NCI-H1930 (cell line): ENCODE results near the gene USP5.
A peak's percentile ranks its signal among the peaks of the same experiment; 100 is the strongest.

ENCODE experiments used
- DNase-seq, 2 experiments: peaks; one replicate each; lab custom pipeline; 2025; lab: John Stamatoyannopoulos, UW

The USP5 gene

DNA sequence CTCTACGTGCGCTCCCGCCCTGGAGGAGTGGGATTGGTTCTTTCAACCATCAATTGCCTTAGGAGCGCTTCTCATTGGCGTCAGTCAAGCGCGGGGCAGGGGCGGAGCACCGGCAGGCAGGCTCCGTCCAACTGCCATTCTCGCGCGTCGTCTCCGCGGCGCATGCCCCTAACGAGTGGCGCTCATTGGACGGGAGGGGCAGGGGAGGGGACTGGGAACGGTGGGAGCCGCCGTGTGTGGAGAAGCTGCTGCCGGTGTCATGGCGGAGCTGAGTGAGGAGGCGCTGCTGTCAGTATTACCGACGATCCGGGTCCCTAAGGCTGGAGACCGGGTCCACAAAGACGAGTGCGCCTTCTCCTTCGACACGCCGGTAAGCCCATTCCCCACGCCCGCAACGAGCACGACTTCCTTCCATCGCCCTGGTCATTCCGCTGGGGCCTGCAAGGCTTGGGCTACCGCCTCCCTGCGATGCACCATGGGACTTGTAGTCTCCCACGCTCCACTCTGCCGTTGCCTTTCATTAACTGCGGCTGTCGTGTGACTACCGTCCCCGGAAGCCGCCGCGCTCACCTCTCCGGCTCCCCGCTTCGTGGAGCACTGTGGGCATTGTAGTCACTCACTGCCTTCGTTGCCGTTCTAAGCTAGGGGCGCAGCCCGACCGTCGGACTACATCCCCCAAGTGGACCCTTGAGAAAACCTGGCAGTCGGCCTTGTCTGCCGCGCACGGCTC, at the start of gene USP5:
Gene USP5, plus strand, starts transcription at position 230 of the 730 bp plus-strand sequence. Its CDS starts 30 bp downstream, at position 260.
- peak; percentile 100 for DNase-seq

DNA sequence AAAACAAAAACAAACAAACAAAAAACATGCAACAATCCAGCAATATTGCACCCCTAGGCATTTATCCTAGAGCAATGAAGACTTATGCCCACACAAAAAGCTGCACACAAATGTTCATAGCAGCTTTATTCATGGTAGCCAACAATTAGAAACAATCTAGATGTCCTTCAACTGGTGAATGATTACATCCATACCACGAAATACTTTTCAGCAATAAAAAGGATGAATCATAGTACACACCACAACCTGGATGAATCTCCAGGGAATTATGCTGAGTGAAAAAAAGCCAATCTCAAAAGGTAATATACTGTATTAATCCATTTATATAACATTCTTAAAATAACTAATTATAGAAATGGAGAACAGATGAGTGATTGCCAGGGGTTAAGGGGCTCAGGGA, 44.8 kb upstream of the USP5 start:
- no peak for DNase-seq

DNA sequence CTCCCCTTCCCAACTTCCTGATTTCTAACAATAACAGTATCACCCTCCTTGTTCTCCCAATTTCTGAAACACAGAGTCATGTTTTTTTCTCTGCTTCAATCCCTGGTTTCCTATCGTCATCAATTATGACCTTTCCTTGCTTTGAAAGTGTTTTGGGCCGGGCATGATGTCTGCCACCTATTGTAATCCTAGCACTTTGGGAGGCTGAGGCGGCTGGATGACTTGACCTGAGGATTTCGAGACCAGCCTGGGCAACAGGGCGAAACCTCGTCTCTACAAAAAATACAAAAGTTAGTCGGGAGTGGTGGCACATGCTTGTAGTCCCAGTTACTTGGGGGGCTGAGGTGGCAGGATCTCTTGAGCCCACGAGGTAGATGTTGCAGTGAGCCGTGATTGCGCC, 42.9 kb upstream of the USP5 start:
- DNase-seq: no peak

GRCh38 chr12:6810758-6811157, 41.2 kb upstream of the USP5 start:
- no peak for DNase-seq

DNA sequence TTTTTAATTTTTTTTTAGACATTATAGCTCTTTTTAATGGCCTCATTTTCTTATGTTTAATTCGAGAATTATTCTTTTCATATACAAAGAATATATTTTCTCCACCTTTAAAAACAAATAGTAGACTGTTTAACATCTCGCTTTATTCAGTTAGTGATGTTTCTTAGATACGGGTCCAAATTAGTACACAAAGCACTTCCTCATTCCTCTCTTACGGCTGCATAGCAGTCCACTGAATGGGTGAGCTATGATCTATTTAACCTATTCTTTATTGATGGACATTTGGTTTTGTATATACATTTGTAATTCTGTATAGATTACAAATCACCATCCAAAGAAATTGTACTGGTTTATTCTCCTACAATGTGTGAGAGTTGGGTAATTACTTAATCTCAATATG, 38.6 kb upstream of the USP5 start:
- no peak for DNase-seq

DNA sequence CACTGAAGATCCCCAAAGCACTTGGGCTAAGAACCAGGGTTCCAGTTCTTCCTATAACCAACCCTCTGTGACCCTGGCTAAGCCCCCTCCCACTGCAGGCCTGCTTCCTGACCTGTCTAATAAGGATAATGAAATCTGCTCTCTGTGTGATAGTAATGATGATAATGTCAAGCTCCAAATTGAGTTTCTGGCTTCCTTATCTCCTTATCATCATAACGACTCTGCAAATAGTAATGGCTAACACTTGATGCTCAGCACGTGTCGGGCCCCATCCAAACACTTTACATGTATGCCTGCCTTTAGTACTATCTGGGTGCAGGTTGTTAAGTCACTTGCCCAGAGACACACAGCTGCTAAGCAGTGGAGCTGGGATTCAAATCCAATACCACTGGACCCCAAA, 35.4 kb upstream of the USP5 start:
- DNase-seq: no peak

DNA sequence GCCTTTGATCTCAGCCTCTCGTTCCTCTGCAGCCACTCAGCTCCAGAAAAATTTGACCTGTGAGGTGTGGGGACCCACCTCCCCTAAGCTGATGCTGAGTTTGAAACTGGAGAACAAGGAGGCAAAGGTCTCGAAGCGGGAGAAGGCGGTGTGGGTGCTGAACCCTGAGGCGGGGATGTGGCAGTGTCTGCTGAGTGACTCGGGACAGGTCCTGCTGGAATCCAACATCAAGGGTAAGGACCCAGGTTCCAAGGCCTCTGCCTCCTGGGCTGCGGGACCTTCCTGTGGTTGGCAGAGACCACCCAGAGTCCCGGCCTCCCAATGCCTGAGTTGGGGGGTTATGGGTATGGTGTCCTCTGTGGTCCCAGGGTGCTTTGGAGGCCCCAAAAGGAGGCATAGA, 34.9 kb upstream of the USP5 start:
- DNase-seq: no peak

DNA sequence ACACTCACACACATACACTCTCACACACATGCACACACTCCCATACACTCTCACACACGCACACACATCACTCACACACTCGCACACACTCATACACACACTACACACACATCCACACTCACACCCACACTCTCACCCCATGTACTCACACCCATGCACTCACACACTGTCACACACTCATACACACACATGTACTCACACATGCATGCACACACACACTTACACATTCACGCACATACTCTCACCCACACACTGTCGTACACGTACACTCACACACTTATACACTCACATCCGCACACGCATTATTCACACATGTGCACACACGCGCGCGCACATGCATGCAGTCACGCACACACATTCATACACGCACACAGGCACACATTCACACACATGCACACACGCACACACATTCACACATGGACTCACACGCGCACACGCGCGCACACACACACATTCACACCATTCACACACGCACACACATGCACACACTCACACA, 34.2 kb upstream of the USP5 start:
- no peak for DNase-seq

DNA sequence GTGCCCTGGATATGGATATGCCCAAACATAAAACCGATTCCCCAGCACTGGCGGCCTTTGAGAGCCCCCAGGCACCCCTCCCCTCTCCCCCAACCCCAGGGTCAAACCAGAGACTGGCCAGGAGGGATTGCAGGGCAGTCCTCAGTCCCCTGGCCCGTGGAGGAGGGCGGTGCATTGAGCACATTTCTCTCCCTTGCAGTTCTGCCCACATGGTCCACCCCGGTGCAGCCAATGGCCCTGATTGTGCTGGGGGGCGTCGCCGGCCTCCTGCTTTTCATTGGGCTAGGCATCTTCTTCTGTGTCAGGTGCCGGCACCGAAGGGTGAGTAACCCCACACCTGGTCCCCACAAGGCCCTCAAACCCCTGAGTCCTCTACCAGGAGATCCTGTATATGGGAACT, 33.7 kb upstream of the USP5 start:
- DNase-seq: no peak

- no peak for DNase-seq
These were observed 33.3 kb upstream of the USP5 start for GRCh38 chr12:6818645-6819044.

- no peak for DNase-seq
These were observed 32.6 kb upstream of the USP5 start for GRCh38 chr12:6819106-6820030.

DNA sequence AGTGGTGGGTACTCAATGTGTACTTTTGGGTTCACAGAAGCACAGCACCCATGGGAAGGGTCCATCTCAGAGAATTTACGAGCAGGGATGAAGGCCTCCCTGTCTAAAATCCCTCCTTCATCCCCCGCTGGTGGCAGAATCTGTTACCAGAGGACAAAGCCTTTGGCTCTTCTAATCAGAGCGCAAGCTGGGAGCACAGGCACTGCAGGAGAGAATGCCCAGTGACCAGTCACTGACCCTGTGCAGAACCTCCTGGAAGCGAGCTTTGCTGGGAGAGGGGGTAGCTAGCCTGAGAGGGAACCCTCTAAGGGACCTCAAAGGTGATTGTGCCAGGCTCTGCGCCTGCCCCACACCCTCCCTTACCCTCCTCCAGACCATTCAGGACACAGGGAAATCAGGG, 31.8 kb upstream of the USP5 start:
- no peak for DNase-seq

DNA sequence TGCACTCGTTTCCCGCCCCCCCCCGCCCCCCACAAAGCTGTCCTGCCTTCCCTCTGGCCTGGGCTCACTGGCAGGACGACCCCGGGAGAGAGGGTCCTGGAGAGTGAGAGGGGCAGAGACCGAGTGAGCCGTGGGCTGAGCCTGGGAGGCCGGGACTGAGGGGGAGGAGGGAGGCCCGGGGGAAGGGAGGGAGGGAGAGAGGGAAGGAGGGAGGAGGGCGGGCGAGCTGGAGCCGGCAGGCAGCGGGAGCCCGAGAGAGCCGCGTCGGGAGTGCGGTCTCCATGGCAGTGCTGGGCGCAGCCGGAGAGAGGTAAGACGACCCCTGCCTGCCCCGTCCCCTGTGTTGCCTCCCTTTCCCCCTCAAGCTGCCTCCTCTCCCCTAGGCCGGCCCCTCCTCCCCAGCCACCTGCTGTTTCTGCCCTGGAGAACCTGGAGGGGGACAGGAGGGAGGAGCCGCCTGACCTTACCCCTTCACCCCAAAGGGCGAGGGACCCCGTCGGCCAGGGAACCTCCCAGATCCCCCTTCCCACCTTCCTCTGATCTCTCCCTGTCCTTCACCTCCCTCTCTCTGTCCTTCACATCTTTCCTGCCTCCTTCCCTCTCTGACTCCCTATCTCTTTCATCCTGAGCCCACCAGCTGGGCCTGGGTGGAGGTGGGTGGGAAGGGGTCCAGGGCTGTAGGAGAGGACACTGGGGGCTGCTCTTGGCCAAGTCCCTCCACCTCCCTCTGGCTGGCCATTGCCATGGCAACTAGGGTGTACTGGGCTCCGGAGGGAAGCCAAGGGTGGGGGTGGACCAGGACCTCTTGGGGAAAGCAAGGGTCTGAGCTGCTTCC, 30.1 kb upstream of the USP5 start, which contains the start of gene GPR162:
Gene GPR162, plus strand, starts transcription at position 231 of the 835 bp plus-strand sequence. CDS start 2,078 bp downstream, outside the sequence.
- peak in 1 of 2 experiments; percentile 34 for DNase-seq

GRCh38 chr12:6822426-6823135, 29.4 kb upstream of the USP5 start:
- DNase-seq: no peak

DNA sequence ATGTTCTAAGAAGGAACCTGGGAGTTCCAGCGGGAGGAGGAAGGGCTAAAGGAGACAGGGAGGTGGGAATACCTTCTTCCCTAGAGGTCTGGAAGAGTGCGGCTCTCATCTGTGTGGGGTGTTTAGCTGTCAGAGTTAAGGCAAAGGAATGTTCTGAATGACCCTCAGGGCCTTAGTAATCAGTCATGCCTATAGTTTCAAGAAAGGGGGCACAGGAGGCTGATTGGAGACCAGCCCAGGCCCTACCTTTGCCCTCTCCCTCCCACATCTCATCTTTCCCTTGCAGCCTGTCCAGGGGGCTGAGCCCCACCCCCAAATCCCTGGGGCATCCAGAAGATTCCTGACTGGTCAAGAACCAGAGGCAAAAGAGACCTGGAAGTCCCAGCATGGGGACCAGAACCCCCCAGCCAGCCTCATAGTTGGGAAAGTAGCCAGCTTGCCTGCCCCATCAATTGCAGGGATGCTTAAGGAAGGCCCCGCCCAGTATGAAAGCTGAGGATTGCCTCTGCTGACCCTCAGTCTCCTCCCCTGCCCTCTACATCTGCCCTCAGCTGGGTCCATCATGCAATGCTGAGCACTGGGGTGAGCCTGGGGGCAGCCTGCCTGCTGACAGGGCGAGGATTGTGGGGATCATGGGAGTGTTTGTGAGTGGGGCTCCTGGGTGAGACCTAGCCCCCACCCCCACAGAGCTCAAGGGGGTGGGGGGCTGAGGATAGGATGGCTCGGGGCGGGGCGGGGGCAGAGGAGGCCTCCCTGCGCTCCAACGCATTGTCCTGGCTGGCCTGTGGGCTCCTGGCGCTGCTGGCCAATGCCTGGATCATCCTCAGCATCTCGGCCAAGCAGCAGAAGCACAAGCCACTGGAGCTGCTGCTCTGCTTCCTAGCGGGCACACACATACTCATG, 28.5 kb upstream of the USP5 start:
- DNase-seq: no peak

DNA sequence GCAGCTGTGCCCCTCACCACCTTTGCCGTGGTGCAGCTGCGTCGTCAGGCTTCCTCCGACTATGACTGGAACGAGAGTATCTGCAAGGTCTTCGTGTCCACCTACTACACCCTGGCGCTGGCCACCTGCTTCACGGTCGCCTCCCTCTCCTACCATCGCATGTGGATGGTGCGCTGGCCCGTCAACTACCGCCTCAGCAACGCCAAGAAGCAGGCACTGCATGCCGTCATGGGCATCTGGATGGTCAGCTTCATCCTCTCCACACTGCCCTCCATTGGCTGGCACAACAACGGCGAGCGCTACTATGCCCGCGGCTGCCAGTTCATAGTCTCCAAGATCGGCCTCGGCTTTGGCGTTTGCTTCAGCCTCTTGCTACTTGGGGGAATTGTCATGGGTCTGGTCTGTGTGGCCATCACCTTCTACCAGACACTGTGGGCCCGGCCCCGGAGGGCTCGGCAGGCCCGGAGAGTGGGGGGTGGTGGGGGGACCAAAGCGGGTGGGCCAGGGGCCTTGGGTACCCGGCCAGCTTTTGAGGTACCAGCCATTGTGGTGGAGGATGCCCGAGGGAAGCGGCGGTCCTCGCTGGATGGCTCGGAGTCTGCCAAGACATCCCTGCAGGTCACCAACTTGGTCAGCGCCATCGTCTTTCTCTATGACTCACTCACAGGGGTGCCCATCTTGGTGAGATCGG, 27.7 kb upstream of the USP5 start:
- DNase-seq: no peak

- DNase-seq: peak in 1 of 2 experiments; percentile 41
These were observed 27.0 kb upstream of the USP5 start for GRCh38 chr12:6824901-6825381.

GRCh38 chr12:6825398-6826124, 26.4 kb upstream of the USP5 start:
- peak; percentile 78 to 88 for DNase-seq
